Liver (tissue), 3 donors: ENCODE measurements around the gene RTL10.

Experiments
- ATF3 ChIP-seq: IDR thresholded peaks from 2 replicates; pipeline ENCODE4 v1.6.1; 2016; ENCODE audit warnings: antibody characterized with exemption
- CTCF ChIP-seq: fragments of 150-350 bp; IDR thresholded peaks from 2 replicates; pipeline ENCODE4 v1.5.1; 2017; ENCODE audit warnings: improper control_type of control experiment, low read depth, low read length; ENCODE audit not compliant: missing input control
- FOXA1 ChIP-seq: IDR thresholded peaks from 2 replicates; pipeline ENCODE4 v1.6.1; 2016; ENCODE audit warnings: antibody characterized with exemption
- GABPA ChIP-seq, 2 donors: IDR thresholded peaks in 1 of 2; conservative IDR thresholded peaks in 1 of 2; 2 replicates each; pipeline ENCODE4 v1.6.1; 2016; ENCODE audit warnings: antibody characterized with exemption in 2 of 2, mild to moderate bottlenecking in 1 of 2, moderate library complexity in 1 of 2
- JUND ChIP-seq, 2 donors: IDR thresholded peaks; 2 replicates each; pipeline ENCODE4 v1.6.1; 2016; ENCODE audit warnings: antibody characterized with exemption in 2 of 2
- MAX ChIP-seq: IDR thresholded peaks from 2 replicates; pipeline ENCODE4 v1.6.1; 2016; ENCODE audit warnings: antibody characterized with exemption
- NR2F2 ChIP-seq: IDR thresholded peaks from 2 replicates; pipeline ENCODE4 v1.6.1; 2016; ENCODE audit warnings: antibody characterized with exemption
- RAD21 ChIP-seq, 2 donors: IDR thresholded peaks; 2 replicates each; pipeline ENCODE4 v1.6.1; 2016; ENCODE audit warnings: antibody characterized with exemption in 2 of 2, mild to moderate bottlenecking in 2 of 2
- REST ChIP-seq: IDR thresholded peaks from 2 replicates; pipeline ENCODE4 v1.6.1; 2016; ENCODE audit warnings: antibody characterized with exemption, mild to moderate bottlenecking
- RXRA ChIP-seq, 2 donors: IDR thresholded peaks; 2 replicates each; pipeline ENCODE4 v1.6.1; 2017 to 2018; ENCODE audit warnings: antibody characterized with exemption in 2 of 2, mild to moderate bottlenecking in 1 of 2
- SP1 ChIP-seq: IDR thresholded peaks from 2 replicates; pipeline ENCODE4 v1.6.1; 2018; ENCODE audit warnings: antibody characterized with exemption, mild to moderate bottlenecking
- TAF1 ChIP-seq: conservative IDR thresholded peaks from 2 replicates; pipeline ENCODE4 v1.6.1; 2016; ENCODE audit warnings: antibody characterized with exemption, mild to moderate bottlenecking
- YY1 ChIP-seq: IDR thresholded peaks from 2 replicates; pipeline ENCODE4 v1.6.1; 2016; ENCODE audit warnings: antibody characterized with exemption, mild to moderate bottlenecking
- ZBTB33 ChIP-seq: IDR thresholded peaks from 2 replicates; pipeline ENCODE4 v1.6.1; 2016; ENCODE audit warnings: antibody characterized with exemption
- donor health status: healthy.
- donor health status: healthy.

- TF ChIP-seq REST: no peak
- no peak for TF ChIP-seq CTCF
- TF ChIP-seq ATF3: no peak
- no peak for TF ChIP-seq ZBTB33
- TF ChIP-seq JUND (IDR thresholded peaks at IDR 0.05): peak in 1 of 2 donors; percentile 39
- TF ChIP-seq NR2F2: no peak
- no peak for TF ChIP-seq TAF1
- TF ChIP-seq MAX: peak; percentile 23
- peak in 1 of 2 donors; percentile 60 for TF ChIP-seq RXRA (IDR thresholded peaks at IDR 0.05)
- no peak for TF ChIP-seq SP1
- TF ChIP-seq RAD21 (IDR thresholded peaks at IDR 0.05): no peak
- TF ChIP-seq YY1: no peak
- no peak for TF ChIP-seq FOXA1
- TF ChIP-seq GABPA (IDR thresholded peaks at IDR 0.05 in 1 of 2, conservative IDR thresholded peaks at IDR 0.05 in 1 of 2): no peak
Measured at GRCh38 chr22:19826619-19826950, 28.1 kb downstream of the RTL10 start.
